Right hindlimb (tissue), 1 donor: Measurements from ENCODE around the gene RBM33.
A peak's percentile ranks its signal among the peaks of the same experiment; 100 is the strongest.

ENCODE experiments used
- DNase-seq: peaks from one replicate; pipeline ENCODE4 v3.0.0-alpha.2; 2018

RBM33 gene

GRCh38 chr7:155624412-155624811 lies 20.0 kb upstream of the RBM33 start:
- no peak for DNase-seq

GRCh38 chr7:155625557-155625956 lies 18.9 kb upstream of the RBM33 start:
- DNase-seq, result no peak

GRCh38 chr7:155629171-155629570 lies 15.3 kb upstream of the RBM33 start:
- DNase-seq, result no peak

GRCh38 chr7:155631155-155631554 lies 13.3 kb upstream of the RBM33 start:
- DNase-seq, result no peak

- no peak for DNase-seq
Measured at GRCh38 chr7:155635817-155636216, 8.6 kb upstream of the RBM33 start.

GRCh38 chr7:155637155-155637554 lies 7.3 kb upstream of the RBM33 start:
- DNase-seq, result no peak

GRCh38 chr7:155638366-155638765 lies 6.1 kb upstream of the RBM33 start:
- no peak for DNase-seq

GRCh38 chr7:155639958-155640520 lies 4.4 kb upstream of the RBM33 start:
- DNase-seq, result no peak

GRCh38 chr7:155640629-155641028 lies 3.8 kb upstream of the RBM33 start:
- no peak for DNase-seq

- no peak for DNase-seq
Measured at GRCh38 chr7:155643804-155644177, 670 bp upstream of the RBM33 start.

GRCh38 chr7:155644971-155645509 lies 579 bp downstream of the RBM33 start:
- peak; percentile 47 for DNase-seq

GRCh38 chr7:155645662-155646061 lies 1.2 kb downstream of the RBM33 start:
- no peak for DNase-seq

GRCh38 chr7:155646669-155647068 lies 2.2 kb downstream of the RBM33 start:
- DNase-seq, result no peak

GRCh38 chr7:155647302-155647701 lies 2.8 kb downstream of the RBM33 start:
- DNase-seq, result no peak

GRCh38 chr7:155647734-155648133 lies 3.3 kb downstream of the RBM33 start:
- no peak for DNase-seq

- DNase-seq, result no peak
Measured at GRCh38 chr7:155648752-155649339, 4.4 kb downstream of the RBM33 start.

GRCh38 chr7:155649588-155649987 lies 5.1 kb downstream of the RBM33 start:
- DNase-seq, result no peak

- DNase-seq, result no peak
Measured at GRCh38 chr7:155652156-155653114, 8.0 kb downstream of the RBM33 start.

GRCh38 chr7:155653803-155654202 lies 9.3 kb downstream of the RBM33 start:
- DNase-seq, result no peak

GRCh38 chr7:155656891-155657290 lies 12.4 kb downstream of the RBM33 start:
- no peak for DNase-seq

GRCh38 chr7:155660059-155660757 lies 15.7 kb downstream of the RBM33 start:
- DNase-seq, result no peak

- DNase-seq, result no peak
Measured at GRCh38 chr7:155660758-155661093, 16.3 kb downstream of the RBM33 start.

- no peak for DNase-seq
Measured at GRCh38 chr7:155662343-155663043, 18.0 kb downstream of the RBM33 start.
